Adrenal gland (tissue), 5 donors: ENCODE results near the gene RPS15.

Experiments
- CTCF ChIP-seq, 6 experiments: fragments of 450-650 bp in 4 of 6; fragments of 200-600 bp in 2 of 6; sonication (generic) in 1 of 6; IDR thresholded peaks; 1 replicate in 5 of 6; 2 replicates in 1 of 6; pipeline versions ENCODE4 v1.5.1 to v1.8.0; 2016 to 2021; ENCODE audit warnings: antibody characterized with exemption in 6 of 6, mild to moderate bottlenecking in 2 of 6, moderate library complexity in 1 of 6
- POLR2A ChIP-seq, 2 donors: fragments of 450-650 bp; IDR thresholded peaks; one replicate each; pipeline ENCODE4 v1.6.1; 2017; ENCODE audit warnings: antibody characterized with exemption in 2 of 2, mild to moderate bottlenecking in 2 of 2, moderate library complexity in 1 of 2
- donor health status: DM: no; HTN: no; CAD: no.

- TF ChIP-seq CTCF (IDR thresholded peaks at IDR 0.05), result no peak
- no peak for TF ChIP-seq POLR2A (IDR thresholded peaks at IDR 0.05)
These were observed 8.0 kb upstream of the RPS15 start for GRCh38 chr19:1430246-1430645.
